ENCODE measurements around the gene DAG1. TPM values are rescaled to one million over a fixed set of nuclear protein-coding genes. Genes with fewer than 3 reads are reported as not detected.

Gene DAG1
- total and polyA plus RNA-seq, 10 of the 15 experiments (the other 5 are each of a cell fraction or from before 2014, with no cell fraction given) = 0.33 to 16.3 (median 9.2) TPM

DNA sequence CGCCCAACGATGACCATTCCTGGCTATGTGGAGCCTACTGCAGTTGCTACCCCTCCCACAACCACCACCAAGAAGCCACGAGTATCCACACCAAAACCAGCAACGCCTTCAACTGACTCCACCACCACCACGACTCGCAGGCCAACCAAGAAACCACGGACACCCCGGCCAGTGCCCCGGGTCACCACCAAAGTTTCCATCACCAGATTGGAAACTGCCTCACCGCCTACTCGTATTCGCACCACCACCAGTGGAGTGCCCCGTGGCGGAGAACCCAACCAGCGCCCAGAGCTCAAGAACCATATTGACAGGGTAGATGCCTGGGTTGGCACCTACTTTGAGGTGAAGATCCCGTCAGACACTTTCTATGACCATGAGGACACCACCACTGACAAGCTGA lies 61.6 kb downstream of the DAG1 start (continued):
- TF ChIP-seq ZBTB40 (IDR thresholded peaks at IDR 0.05; ENCODE audit: borderline replicate concordance) (no peak), IRF3 (IDR thresholded peaks at IDR 0.05) (no peak), ZNF622 (IDR thresholded peaks at IDR 0.05) (no peak), CREM (IDR thresholded peaks at IDR 0.05; ENCODE audit: low read depth) (no peak), ATF7 (IDR thresholded peaks at IDR 0.05; ENCODE audit: low read depth) (no peak), NFXL1 (IDR thresholded peaks at IDR 0.05; ENCODE audit: borderline replicate concordance) (no peak)
- TF ChIP-seq, protein P1, sequence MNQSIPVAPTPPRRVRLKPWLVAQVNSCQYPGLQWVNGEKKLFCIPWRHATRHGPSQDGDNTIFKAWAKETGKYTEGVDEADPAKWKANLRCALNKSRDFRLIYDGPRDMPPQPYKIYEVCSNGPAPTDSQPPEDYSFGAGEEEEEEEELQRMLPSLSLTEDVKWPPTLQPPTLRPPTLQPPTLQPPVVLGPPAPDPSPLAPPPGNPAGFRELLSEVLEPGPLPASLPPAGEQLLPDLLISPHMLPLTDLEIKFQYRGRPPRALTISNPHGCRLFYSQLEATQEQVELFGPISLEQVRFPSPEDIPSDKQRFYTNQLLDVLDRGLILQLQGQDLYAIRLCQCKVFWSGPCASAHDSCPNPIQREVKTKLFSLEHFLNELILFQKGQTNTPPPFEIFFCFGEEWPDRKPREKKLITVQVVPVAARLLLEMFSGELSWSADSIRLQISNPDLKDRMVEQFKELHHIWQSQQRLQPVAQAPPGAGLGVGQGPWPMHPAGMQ (IDR thresholded peaks at IDR 0.05; ENCODE audit: borderline replicate concordance) = no peak
- TF ChIP-seq, protein P2, sequence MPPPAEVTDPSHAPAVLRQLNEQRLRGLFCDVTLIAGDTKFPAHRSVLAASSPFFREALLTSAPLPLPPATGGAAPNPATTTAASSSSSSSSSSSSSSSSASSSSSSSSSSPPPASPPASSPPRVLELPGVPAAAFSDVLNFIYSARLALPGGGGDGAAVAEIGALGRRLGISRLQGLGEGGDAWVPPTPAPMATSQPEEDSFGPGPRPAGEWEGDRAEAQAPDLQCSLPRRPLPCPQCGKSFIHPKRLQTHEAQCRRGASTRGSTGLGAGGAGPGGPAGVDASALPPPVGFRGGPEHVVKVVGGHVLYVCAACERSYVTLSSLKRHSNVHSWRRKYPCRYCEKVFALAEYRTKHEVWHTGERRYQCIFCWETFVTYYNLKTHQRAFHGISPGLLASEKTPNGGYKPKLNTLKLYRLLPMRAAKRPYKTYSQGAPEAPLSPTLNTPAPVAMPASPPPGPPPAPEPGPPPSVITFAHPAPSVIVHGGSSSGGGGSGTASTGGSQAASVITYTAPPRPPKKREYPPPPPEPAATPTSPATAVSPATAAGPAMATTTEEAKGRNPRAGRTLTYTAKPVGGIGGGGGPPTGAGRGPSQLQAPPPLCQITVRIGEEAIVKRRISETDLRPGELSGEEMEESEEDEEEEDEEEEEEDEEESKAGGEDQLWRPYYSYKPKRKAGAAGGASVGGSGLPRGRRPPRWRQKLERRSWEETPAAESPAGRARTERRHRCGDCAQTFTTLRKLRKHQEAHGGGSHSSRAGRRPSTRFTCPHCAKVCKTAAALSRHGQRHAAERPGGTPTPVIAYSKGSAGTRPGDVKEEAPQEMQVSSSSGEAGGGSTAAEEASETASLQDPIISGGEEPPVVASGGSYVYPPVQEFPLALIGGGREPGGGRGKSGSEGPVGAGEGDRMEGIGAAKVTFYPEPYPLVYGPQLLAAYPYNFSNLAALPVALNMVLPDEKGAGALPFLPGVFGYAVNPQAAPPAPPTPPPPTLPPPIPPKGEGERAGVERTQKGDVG (CRISPR knock-in tag; IDR thresholded peaks at IDR 0.05) = no peak

All from GM12878 (cell line).